HEK293T (cell line): ENCODE results near the gene TMUB2.

Experiments used
- CTCF ChIA-PET: fragments of 350-600 bp; formaldehyde crosslinking; extraction: SDS; loops from one replicate; lab custom pipeline; 2021; ENCODE audit warnings: antibody characterized with exemption, inconsistent platforms; lab: Yijun Ruan, JAX
- POLR2A ChIA-PET: fragments of 350-600 bp; formaldehyde crosslinking; extraction: SDS; loops from one replicate; lab custom pipeline; 2020; ENCODE audit warnings: antibody characterized with exemption, inconsistent platforms; lab: Yijun Ruan, JAX
- DNase-seq: peaks from one replicate; pipeline ENCODE4 v3.0.0; 2012; ENCODE audit warnings: mixed read lengths; ENCODE audit errors: extremely low spot score
- ARNT ChIP-seq: fragments of 450-650 bp; IDR thresholded peaks from 2 replicates; pipeline ENCODE4 v1.6.1; 2017; ENCODE audit warnings: mild to moderate bottlenecking
- BHLHE40 ChIP-seq: fragments of 450-650 bp; IDR thresholded peaks from 2 replicates; pipeline ENCODE4 v1.6.1; 2016; ENCODE audit warnings: mild to moderate bottlenecking, moderate library complexity, borderline replicate concordance
- CTBP1 ChIP-seq: fragments of 450-650 bp; IDR thresholded peaks from 2 replicates; pipeline ENCODE4 v1.6.1; 2016; ENCODE audit warnings: borderline replicate concordance
- ELF4 ChIP-seq: fragments of 450-650 bp; IDR thresholded peaks from 2 replicates; pipeline ENCODE4 v1.6.1; 2017; ENCODE audit warnings: antibody characterized with exemption
- FOXA1 ChIP-seq: fragments of 450-650 bp; IDR thresholded peaks from 2 replicates; pipeline ENCODE4 v1.6.1; 2016; ENCODE audit warnings: mild to moderate bottlenecking
- FOXK2 ChIP-seq: fragments of 450-650 bp; IDR thresholded peaks from 2 replicates; pipeline ENCODE4 v1.6.1; 2016; ENCODE audit warnings: mild to moderate bottlenecking
- FOXM1 ChIP-seq: fragments of 450-650 bp; IDR thresholded peaks from 2 replicates; pipeline ENCODE4 v1.6.1; 2017; ENCODE audit warnings: mild to moderate bottlenecking, borderline replicate concordance
- HDGF ChIP-seq: fragments of 450-650 bp; IDR thresholded peaks from 2 replicates; pipeline ENCODE4 v1.6.1; 2017; ENCODE audit warnings: antibody characterized with exemption, borderline replicate concordance
- L3MBTL2 ChIP-seq: fragments of 450-650 bp; conservative IDR thresholded peaks from 2 replicates; pipeline ENCODE4 v1.6.1; 2016; ENCODE audit warnings: mild to moderate bottlenecking
- LEF1 ChIP-seq: fragments of 450-650 bp; IDR thresholded peaks from 2 replicates; pipeline ENCODE4 v1.6.1; 2017; ENCODE audit warnings: mild to moderate bottlenecking, borderline replicate concordance
- NFRKB ChIP-seq: fragments of 450-650 bp; IDR thresholded peaks from 2 replicates; pipeline ENCODE4 v1.6.1; 2016; ENCODE audit warnings: mild to moderate bottlenecking, moderate library complexity
- PKNOX1 ChIP-seq: fragments of 450-650 bp; IDR thresholded peaks from 2 replicates; pipeline ENCODE4 v1.6.1; 2016
- SP1 ChIP-seq: fragments of 450-650 bp; IDR thresholded peaks from 2 replicates; pipeline ENCODE4 v1.6.1; 2017
- SUZ12 ChIP-seq: fragments of 450-650 bp; IDR thresholded peaks from 2 replicates; pipeline ENCODE4 v1.6.1; 2016; ENCODE audit warnings: mild to moderate bottlenecking
- TARDBP ChIP-seq: fragments of 450-650 bp; IDR thresholded peaks from 2 replicates; pipeline ENCODE4 v1.6.1; 2016
- ZNF384 ChIP-seq: fragments of 450-650 bp; IDR thresholded peaks from 2 replicates; pipeline ENCODE4 v1.6.1; 2016

Gene TMUB2

DNA sequence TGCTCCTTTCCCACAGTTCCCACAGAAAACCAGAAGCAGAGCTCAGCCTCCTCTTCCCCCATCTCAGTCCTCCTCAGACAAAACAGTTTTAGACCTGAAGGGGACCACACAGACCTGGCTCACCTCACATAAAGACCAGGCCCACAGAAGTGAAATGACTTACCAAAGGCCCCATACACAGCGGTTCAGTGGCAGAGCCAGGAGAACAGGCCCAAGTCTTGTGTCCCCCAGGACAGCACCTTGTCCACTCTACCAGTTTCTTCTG, 27.4 kb downstream of the TMUB2 start:
- no peak for DNase-seq
- ChIA-PET POLR2A (interaction anchor here (1.0 to 1.1 kb wide), 2 partner anchors 48 to 128 kb away, joined by 3 to 4 read pairs; no protein-coding TSS in a partner anchor), CTCF (no interaction called here)
- TF ChIP-seq CTBP1 = no peak
- TF ChIP-seq TARDBP = no peak
- TF ChIP-seq LEF1 = no peak
- TF ChIP-seq ARNT = no peak
- no peak for TF ChIP-seq HDGF
- no peak for TF ChIP-seq FOXK2
- TF ChIP-seq L3MBTL2 = no peak
- no peak for TF ChIP-seq FOXA1
- no peak for TF ChIP-seq SP1
- no peak for TF ChIP-seq FOXM1
- no peak for TF ChIP-seq ELF4
- TF ChIP-seq PKNOX1 = no peak
- TF ChIP-seq BHLHE40 = no peak

DNA sequence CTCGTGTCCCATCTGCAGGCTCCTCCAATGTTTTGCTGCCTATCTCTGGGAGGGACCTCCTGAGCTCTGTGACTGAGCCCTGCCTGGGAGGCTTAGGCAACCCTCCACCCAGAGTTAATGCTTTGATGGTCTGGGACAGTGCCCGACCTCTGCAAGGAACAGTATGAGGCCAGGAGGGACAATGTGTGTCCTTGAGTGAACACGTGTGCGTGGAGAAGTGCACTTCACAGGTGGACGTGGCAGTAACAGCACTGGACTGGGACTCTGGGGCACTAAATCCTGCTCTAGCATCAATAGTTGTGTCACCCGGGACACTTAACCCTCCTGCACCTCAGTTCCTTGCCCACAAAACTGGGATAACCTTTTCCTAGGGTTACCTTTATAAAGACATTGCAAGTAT, 28.1 kb downstream of the TMUB2 start:
- TF ChIP-seq TARDBP (no peak), ZNF384 (no peak), CTBP1 (no peak), NFRKB (no peak), ELF4 (no peak)

GRCh38 chr17:44216173-44216572, 29.4 kb downstream of the TMUB2 start:
- TF ChIP-seq FOXA1 (no peak), FOXK2 (no peak), ZNF384 (no peak), LEF1 (no peak), SP1 (no peak), FOXM1 (no peak), ARNT (no peak), CTBP1 (no peak), SUZ12 (no peak), HDGF (no peak), NFRKB (no peak), BHLHE40 (no peak), ELF4 (no peak), L3MBTL2 (no peak), TARDBP (no peak), PKNOX1 (no peak)
- ChIA-PET POLR2A (no interaction called here), CTCF (no interaction called here)
- no peak for DNase-seq

More for the DNA sequence above, 28.1 kb downstream of the TMUB2 start:
- DNase-seq = no peak
- CTCF ChIA-PET = no interaction called here
- POLR2A ChIA-PET = interaction anchor here (1.1 kb wide), 1 partner anchor 104 kb away, joined by 3 read pairs; no protein-coding TSS in a partner anchor

DNA sequence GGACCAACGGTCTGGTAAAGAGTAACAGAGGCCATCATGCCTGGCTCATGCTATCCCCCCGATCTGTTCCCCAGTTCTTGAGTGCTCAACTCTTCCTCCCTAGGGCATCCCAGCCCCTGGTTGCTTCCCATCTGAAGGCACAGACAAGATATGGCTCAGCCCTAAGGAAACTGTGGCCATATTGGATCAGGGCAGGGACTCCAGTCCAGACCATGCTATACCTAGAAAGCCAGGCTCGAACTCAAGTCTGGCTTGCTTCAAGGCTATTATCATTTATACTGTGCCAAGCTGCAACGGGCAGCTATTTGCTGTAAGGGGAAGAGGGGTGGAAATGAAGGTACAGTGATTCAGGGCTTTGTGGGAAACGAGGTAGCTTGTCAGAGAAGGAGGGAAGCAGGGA, 29.9 kb downstream of the TMUB2 start:
- POLR2A ChIA-PET = interaction anchor here (0.6 kb wide), 1 partner anchor 66 kb away, joined by 3 read pairs; no protein-coding TSS in a partner anchor

GRCh38 chr17:44217738-44218343, 31.1 kb downstream of the TMUB2 start:
- ChIA-PET POLR2A (interaction anchor here (0.5 to 5.1 kb wide), 9 partner anchors 7 to 109 kb away, joined by 3 to 27 read pairs (median 3); partner anchors contain the start of genes ATXN7L3, HDAC5 and TMUB2), CTCF (interaction anchor here (1.4 kb wide), 1 partner anchor 14 kb away, joined by 5 read pairs; no protein-coding TSS in a partner anchor)
- TF ChIP-seq L3MBTL2 (no peak), BHLHE40 (no peak), HDGF (no peak), CTBP1 (no peak), PKNOX1 (no peak), TARDBP (no peak), ZNF384 (no peak), FOXK2 (no peak), LEF1 (no peak), ARNT (no peak), FOXA1 (no peak), FOXM1 (no peak), NFRKB (no peak), SUZ12 (no peak), SP1 (no peak), ELF4 (no peak)
- no peak for DNase-seq

More for the DNA sequence above, 29.9 kb downstream of the TMUB2 start:
- DNase-seq = no peak
- CTCF ChIA-PET = no interaction called here
- no peak for TF ChIP-seq SP1
- no peak for TF ChIP-seq CTBP1
- TF ChIP-seq BHLHE40 = no peak
- no peak for TF ChIP-seq L3MBTL2
- TF ChIP-seq ZNF384 = no peak
- no peak for TF ChIP-seq LEF1
